Measurements from ENCODE around the gene FETUB.
A peak's percentile ranks its signal among the peaks of the same experiment; 100 is the strongest.

Gene FETUB

DNA sequence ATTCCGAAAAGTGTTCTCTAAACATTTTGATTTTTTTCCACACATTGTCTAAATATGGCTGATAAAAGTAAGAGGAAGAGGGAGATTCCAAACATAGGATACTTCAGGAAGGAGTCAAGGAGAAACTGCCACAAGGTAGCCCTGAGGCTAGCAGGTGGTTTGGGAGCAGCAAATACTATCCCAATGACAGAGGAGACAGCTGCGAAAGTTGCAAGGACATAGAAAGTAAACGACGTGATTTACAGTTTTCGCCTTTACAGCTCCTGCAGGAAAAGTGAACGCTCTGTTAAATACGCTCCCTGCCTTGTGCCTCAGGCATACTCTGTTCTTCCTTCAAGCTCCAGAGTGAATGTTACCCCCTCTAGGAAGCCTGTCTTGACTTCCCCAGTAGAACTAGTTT is 3.7 kb upstream of the FETUB start:
- no peak for ATAC-seq

DNA sequence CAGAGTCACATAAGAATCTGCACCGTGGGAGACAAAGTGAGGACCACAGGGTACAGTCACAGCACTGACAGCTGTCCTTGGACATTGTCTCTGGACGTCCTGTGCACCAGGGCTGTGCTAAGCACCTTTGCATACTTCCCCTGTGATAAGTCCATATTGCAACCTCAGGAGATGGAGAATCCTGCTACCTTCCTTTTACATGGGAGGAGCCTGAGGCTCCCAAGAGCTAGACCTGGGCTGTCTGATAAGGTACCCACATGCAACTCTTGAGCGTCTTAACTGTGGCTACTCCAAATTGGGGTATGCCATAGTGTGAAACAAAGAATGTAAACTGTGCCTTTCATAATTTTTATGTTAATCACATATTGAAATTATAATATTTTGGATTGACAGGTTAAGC is 2.5 kb upstream of the FETUB start:
- ATAC-seq, result no peak

DNA sequence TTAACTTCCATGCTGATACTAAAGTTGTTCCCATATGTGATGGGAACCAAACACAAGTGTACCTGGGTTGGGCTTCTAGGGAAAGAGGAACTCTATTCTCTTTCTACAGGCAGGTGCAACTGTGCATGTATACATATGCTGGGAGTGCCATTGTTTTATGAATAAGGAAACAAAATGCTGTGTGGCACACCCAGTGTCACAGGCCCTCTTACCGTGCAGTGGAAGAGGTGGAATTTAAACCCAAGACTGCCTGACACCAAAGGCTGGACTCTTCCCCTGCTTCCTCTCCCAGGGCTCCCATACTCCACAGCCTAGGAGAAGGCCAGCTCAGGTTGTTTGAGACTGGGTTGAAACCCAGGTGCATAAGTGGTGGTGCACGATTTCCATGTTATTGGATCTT is 1.9 kb upstream of the FETUB start:
- ATAC-seq, result no peak

DNA sequence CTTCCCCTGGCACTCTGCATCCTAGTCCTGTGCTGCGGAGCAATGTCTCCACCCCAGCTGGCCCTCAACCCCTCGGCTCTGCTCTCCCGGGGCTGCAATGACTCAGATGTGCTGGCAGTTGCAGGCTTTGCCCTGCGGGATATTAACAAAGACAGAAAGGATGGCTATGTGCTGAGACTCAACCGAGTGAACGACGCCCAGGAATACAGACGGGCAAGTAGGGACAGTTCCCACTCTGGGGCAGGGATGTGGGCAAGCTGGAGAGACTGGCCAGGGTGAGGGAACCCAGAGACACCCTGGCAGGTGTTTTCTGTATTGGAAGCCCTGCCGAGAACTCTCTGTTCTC is 247 bp downstream of the FETUB start:
- ATAC-seq, result no peak

DNA sequence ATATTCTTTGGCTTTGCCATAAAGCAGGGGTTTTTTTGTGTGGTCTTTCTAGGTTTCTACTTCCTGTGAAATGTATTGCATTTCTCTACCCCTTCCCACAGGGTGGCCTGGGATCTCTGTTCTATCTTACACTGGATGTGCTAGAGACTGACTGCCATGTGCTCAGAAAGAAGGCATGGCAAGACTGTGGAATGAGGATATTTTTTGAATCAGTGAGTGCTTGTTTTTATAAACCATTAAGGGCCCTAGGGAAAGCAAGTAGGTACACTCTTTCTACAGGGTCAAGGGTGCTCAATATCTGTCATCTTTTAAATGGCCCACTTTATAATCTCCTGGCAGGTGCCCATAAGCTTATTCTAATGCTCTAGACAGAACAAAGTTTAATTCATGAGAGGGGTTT is 730 bp downstream of the FETUB start:
- no peak for ATAC-seq

DNA sequence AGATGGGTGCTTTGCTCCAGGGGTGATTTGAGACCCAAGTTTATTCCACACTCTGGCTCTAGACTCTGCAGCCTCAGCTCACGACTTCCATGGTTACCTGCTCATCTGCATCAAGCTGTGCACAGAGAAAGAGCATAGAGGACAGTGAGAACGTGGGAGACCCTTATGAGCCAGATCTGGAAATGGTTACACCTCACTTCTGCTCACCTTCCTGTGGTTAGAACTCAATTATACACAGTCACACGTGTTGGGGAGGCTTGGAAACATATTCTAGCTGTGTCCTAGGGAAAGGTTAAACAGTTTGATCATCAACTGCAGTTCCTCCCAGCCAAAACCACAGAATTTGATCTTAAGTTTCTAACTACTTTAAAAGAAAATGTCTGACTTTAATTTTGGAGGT is 1.8 kb downstream of the FETUB start:
- peak in 1 of 2 donors; percentile 29 for ATAC-seq

DNA sequence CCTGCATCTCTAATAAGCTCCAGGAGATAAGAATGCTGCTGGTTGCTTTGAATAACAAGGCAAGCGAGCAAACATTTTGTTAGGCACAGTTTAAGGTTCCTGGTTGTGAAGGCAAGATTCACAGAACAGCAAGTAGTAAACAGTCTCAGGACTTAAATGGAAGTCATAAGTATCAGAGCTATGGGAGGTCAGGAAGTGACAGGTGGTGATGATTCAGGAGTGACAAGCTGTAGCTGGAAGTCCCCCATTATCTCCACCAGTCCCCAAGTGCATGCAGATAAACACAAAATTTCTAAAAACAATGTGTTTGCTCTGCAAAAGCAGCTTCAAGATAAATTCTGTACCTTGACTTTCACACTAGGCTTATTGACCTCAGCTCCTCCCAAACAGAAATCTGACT is 3.3 kb downstream of the FETUB start:
- ATAC-seq, result peak; percentile 87 to 91

DNA sequence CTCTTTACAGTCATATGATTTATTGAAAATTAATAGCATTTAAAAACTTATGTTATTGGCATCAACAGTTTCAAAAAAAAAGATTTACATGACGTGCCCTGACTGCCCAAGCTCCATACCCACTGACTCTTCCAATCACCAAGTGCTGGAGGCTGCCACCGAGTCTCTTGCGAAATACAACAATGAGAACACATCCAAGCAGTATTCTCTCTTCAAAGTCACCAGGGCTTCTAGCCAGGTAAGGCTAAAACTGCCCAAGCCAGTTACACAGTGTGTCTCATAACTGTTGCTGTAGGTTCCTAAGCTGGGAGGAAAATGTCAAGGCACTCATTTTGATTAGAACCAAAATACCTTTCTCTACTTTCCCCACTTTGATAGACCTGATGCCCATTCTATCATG is 4.5 kb downstream of the FETUB start:
- no peak for ATAC-seq

DNA sequence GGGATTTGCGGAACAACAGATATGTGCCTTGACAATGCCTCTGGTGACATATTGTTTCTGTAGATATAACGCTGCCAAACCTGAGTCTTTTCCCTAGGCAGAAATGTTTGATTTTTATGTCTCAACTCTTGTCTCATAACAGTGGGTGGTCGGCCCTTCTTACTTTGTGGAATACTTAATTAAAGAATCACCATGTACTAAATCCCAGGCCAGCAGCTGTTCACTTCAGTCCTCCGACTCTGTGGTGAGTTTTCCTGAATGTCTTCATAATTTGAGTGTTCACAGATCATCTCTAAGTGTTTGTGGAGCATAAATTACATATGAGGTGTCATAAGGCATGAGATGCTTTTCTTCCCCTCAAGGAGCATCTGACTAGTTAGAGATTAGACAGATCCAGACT is 5.9 kb downstream of the FETUB start:
- ATAC-seq, result no peak

DNA sequence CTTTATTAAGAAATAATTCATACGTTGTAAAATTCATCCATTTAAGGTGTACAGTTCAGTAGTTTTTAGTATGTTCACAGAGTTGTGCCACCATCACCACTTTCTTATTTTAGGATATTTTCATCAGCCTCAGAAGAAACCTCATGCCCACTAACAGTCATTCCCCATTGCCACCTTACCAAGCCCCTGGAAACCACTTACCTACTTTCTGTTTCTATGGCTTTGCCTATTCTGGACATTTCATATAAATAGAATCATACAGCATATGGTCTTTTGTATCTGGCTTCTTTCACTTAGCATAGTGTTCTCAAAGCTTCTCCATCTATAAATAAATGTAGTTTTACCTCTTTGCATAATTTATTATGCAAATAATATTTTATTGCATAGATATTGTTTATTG is 6.6 kb downstream of the FETUB start:
- no peak for ATAC-seq

DNA sequence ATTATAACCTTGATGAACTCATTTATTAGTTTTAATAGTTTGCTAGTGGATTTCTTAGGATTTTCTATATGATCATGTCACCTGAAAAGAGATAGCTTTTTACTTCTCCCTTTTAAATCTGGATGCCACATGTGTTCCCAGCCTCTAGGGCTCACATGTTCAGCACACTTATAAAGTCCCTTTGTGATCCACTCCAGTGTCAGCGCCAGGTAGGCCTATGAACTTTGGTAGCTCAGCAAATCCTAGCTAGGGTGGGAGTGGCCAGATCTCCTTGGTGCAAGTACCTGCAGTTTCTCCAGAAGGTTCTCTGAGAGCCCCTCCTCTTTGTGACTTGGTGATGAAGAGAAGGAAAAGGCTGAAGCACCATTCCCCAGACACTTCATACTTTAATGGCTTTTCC is 8.7 kb downstream of the FETUB start:
- ATAC-seq, result no peak

DNA sequence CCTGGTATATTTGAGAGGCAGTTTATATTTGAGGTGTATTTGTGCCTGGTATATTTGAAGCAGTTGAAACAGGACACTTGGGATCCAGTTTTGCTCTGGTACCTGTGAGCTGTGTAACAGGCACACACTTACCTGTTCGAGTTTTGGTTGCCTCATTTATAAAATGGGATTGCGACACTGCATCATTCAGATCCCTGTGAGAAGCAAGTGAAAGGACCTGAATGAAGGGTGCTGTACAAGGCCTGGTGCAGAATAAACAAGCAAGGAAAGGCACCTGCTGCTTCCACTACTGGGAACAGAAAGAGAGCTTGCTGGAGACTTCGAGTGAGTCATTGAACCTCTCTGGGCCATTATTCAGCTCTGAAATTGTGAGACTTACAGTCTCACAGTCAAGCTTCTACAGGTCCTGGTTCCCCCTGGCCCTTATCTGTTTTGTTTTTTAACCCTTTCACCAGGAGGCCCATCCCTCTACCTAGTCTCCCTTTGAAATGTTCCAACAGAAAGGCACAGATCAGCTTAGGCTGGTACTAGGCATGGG is 11.5 kb downstream of the FETUB start:
- no peak for ATAC-seq

DNA sequence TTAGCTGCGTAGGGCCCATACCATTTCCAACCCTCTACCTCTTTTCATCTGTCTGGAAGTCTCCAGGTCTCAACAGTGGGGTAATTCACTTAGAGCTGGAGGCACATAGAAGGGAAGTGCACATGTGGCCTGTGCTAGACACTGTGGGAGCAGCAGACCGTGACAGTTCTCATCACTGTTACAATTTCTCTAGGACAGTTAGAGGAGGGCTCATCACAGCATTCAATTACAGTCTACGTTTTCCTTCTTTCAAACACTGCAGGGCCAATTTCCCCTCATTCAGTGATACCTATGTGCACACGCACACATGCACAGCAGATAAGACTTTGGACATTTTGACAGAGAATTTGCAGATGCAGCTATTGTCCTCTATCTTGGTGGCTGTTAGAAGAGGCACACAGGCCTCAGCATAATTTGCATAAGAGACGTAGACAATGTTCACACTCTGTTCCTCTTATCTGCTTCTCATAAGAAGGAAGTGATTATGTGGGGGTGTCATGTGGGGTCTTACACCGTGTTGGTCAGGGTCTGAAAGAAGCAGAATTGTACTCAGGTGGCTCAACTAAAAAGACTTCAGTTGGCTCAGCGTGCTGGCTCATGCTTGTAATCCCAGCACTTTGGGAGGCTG is 13.0 kb downstream of the FETUB start:
- ATAC-seq, result no peak

DNA sequence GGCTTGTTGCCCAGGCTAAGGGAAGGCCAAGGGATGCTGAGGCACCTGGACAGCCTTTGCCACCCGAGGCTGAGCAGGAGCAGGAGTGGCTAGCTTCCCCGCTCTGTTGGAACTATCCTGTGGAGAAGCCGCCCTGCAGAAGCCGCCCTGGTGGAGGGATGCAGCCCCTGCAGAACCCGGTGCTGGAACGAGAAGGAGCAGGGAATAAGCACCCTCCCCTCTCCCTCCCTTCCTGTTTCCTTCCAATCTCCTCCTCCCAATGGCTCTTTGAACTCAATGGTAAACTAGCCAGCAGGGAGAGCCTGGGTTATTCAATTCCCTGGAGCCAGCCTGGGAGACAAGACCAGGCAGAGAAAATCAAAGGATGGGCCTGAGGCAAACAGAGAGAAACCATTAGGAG is 13.8 kb downstream of the FETUB start:
- ATAC-seq, result no peak

DNA sequence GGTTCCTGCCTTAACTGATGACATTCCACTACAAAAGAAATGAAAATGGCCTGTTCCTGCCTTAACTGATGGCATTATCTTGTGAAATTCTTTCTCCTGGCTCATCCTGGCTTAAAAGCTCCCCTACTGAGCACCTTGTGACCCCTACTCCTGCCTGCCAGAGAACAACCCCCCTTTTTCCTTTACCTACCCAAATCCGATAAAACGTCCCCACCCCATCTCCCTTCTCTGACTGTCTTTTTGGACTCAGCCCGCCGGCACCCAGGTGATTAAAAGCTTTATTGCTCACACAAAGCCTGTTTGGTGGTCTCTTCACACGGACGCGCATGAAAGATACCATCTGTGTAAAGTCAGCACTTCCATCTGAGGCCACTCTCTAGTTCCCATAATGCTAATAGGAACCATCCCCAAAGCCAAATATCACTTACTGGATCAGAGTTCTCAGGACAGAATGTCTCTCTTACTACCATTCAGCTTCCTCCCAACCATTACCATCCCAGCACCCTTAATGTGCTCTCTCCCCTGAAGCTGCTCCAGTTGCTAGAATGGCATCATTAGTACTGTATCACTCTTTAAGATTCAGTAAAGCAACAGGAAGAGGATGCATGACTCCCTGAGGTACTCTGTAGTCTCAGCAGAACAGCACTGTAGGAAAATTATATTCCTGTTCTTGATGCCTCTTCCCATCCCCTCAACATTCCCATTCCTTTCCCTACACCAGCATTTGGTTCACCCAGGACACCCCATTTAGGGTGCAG is 23.3 kb downstream of the FETUB start:
- ATAC-seq, result no peak

DNA sequence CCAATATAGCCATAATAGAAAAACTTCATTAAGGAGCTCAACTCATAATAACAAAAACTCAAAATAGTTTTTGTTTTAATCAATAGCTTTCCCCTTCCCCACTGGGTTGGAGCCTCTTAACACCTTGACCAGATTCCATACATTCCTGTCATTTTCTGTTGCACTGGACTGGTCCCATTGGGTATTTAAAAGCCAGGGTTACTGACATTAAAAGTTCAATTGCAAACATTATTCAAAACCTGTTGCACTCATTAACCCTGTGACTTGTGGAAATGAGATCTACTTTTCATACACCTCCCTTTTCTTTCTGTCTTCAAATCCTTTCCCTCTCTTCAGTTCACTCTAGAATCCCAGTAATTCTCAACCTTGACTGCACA is 23.9 kb downstream of the FETUB start:
- no peak for ATAC-seq

DNA sequence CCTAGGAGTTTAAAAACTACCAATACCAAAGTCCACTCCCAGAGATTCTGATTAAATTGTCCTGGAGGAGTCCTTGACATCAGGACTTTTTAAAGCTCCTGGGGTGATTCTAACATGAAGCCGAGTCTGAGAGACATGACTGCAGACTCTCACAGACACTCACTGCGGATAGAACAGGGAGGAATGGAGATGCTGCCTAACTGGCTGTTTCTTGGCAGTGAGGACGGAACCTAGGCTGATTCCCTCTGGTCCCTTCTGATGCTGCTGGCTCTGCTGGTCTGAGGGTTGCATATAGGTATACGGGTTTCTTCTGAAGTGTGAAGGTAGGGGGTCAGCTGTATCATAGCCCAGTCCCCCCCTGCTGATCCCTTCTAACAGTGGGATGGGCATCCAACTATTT is 24.3 kb downstream of the FETUB start:
- ATAC-seq, result no peak

DNA sequence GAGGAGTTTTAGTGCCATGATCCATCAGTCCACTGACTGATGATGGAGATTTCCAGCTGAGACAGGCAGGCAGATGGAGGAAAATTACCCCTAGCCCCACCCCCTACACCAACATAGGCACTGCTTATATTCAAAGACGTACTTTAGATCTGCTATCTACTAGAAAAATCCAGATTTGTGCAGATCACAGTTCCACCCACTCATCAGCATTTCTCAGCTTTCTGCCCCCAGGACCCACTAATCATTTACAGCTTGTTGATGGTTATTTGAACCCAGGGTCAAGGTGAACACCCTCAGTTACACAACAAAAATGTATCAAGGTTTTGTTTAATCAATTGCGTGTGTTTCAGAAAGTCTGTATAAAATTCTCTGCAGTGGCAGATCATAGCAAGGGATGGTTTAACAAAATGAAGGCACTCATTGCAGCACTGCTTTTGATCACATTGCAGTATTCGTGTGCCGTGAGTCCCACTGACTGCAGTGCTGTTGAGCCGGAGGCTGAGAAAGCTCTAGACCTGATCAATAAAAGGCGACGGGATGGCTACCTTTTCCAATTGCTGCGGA is 25.5 kb downstream of the FETUB start, which contains the start of gene HRG:
HRG (plus strand) TSS at position 390 of the 564 bp plus-strand sequence; CDS start at position 408, 18 bp downstream.
- ATAC-seq, result no peak

DNA sequence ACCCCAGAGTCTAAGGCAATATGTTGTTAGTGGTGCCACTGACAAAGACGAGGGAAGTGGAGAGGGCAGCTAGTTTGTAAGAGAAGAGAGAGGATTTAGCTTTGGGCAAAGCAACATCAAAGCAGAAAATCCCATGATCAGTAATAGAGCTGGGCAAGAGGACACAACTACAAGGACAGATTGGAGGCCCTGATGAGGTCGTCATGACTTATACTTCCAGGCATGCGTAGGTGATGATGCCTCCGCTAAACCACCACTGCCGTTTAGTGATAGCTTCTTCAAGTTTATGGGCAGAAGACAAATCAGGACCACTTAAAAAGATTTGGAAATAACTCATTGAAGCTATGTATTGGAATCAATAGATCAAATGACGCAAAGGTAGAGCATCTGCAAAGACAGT is 28.2 kb downstream of the FETUB start:
- no peak for ATAC-seq

DNA sequence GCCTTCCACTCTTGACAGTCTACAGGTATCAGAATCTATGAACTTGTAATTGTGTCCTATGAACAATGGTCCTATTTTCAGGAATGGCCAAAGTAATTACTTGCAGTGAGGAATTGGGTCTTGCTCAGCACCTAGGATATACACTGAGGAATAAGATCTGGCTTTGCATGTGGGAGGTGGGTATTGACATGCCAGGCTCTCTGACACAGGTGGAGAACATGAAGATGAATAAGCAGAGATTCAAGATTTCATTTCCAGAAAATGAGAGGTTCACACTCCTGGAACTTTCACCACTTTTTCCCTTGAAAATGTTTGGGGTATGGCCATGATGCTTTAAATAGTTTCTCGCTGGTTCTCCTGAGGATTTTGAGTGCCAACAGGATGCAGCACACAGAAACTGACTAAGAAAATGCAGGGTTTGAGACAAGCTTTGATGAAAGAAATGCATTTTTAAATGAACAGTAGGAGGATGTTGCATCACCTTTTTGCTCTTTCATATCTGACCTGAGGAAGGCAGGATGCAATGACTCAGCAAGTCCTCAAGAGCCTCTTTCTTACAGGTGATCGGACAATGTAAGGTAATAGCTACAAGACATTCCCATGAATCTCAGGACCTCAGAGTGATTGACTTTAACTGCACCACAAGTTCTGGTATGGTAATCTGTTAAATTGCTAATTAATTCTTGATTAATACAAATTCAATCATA is 29.3 kb downstream of the FETUB start:
- peak; percentile 35 to 43 for ATAC-seq

DNA sequence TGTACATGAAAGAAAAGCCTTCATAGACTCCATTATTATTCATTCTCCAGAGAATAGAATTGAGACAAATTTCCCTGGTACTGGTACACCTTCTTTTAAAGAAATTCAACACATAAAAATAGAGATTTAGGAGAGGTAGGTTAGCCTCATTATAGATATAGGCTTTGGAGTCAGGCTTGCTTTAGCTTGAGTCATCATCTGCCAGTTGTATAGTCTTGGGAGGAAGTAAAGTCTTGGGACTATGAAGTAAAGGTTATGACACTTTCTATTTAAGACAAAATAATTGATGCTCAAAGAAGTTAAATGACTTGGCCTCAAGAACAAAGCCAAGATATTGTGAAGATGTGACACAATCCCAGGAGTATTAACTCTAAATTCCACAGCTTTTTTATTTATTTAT is 30.0 kb downstream of the FETUB start:
- no peak for ATAC-seq

DNA sequence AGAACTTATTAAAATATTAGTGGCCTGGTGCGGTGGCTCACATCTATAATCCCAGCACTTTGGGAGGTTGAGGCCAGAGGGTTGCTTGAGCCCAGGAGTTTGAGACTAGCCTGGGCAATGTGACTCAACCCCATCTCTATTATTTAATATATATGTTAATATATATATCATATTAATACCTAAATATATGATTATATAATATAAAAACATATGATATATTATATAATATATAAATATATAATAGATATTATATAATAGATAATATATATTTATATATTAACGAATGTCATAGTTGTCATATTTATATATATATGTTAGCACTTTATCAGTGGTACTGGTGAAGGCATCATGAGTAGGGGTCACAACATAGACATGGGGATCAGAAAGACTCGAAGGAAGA is 30.9 kb downstream of the FETUB start:
- ATAC-seq, result no peak

DNA sequence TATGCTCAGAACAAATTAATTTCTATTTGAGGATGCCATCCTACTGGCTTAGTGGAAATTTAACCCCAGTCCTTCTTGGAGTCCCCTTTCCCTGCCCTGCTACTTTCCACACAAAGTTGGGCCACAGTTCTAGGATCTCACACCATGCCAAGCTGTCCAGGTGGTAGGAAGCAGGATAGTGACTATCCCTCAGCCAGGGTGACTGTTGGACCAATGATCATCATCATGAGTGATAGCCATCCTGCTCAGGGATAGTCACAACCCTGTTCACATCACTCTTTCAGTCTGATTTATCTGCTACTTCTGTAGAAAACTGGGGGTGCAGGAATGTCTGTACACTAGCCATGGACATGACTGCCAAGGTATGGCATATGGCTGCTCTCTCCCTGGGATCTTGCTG is 38.4 kb downstream of the FETUB start:
- no peak for ATAC-seq

DNA sequence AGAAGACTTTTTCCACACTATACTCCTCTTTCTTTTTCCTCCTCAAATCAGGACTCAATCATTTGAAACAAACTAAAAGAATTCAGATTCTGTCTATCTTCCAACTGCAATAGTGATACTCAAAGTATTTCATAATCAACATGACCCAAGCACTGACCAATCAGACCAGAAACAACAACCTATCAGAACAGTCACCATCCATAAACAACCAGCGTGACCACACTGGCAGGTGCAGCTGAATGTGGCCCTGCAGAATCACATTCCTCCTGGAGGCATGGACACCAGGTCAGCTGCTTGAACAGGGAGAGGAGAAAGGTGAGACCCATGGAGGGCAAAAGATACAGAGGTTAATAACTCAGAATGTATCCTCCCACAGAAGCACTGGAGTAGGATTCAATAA is 39.0 kb downstream of the FETUB start:
- ATAC-seq, result no peak
